OCI-LY7 (cell line): Measurements from ENCODE around the gene PI3. TPM values are rescaled to one million over a fixed set of nuclear protein-coding genes. Genes with fewer than 3 reads are reported as not detected.

Experiments used
- BruUV-seq: library from RNA; stranded (reverse); fragments of 400-500 nt; replicated peaks from 2 replicates; lab custom pipeline; 2021; lab: Mats Ljungman, UMichigan
- CTCF ChIA-PET: fragments of 300-600 bp; sonication (Branson Sonifier 250); formaldehyde crosslinking; loops from one replicate; lab custom pipeline; 2022; ENCODE audit warnings: antibody characterized with exemption; ENCODE audit not compliant: unreplicated experiment; lab: Charles Lee
- POLR2A ChIA-PET: fragments of 300-600 bp; sonication (Branson Sonifier 250); formaldehyde crosslinking; loops from one replicate; lab custom pipeline; 2022; ENCODE audit warnings: antibody characterized with exemption; lab: Charles Lee
- DNase-seq: peaks from one replicate; pipeline ENCODE4 v3.0.0-alpha.2; 2015; ENCODE audit warnings: low spot score
- H2AFZ ChIP-seq: fragments of 200-600 bp; sonication (generic), shearing (Covaris generic); 2 replicates; pipeline ENCODE4 v1.6.1; 2014; ENCODE audit warnings: mild to moderate bottlenecking, antibody characterized with exemption, low read length, moderate library complexity
- H3K27ac ChIP-seq: fragments of 200-600 bp; sonication (generic); 2 replicates; pipeline ENCODE4 v1.5.1; 2014; ENCODE audit warnings: mixed run types, low read depth, mild to moderate bottlenecking, moderate library complexity, low read length, inconsistent platforms; ENCODE audit not compliant: poor library complexity, severe bottlenecking
- H3K36me3 ChIP-seq: fragments of 200-600 bp; sonication (generic); 2 replicates; pipeline ENCODE4 v1.6.1; 2014; ENCODE audit warnings: mild to moderate bottlenecking, antibody characterized with exemption, low read length, moderate library complexity, mixed read lengths; ENCODE audit not compliant: insufficient read depth
- H3K4me1 ChIP-seq: fragments of 200-600 bp; sonication (generic); 2 replicates; pipeline ENCODE4 v1.5.1; 2014; ENCODE audit warnings: mild to moderate bottlenecking, low read length; ENCODE audit not compliant: insufficient read depth, poor library complexity, severe bottlenecking
- H3K4me2 ChIP-seq: fragments of 200-600 bp; sonication (generic); 2 replicates; pipeline ENCODE4 v1.6.1; 2014; ENCODE audit warnings: mild to moderate bottlenecking, low read length
- H3K4me3 ChIP-seq: fragments of 200-600 bp; sonication (generic); 2 replicates; pipeline ENCODE4 v1.5.1; 2014; ENCODE audit warnings: mild to moderate bottlenecking, low read depth, low read length; ENCODE audit not compliant: poor library complexity, severe bottlenecking
- H3K79me2 ChIP-seq: fragments of 200-600 bp; sonication (generic); 2 replicates; pipeline ENCODE4 v1.6.1; 2016; ENCODE audit warnings: low read depth, mild to moderate bottlenecking, low read length, moderate library complexity, mixed read lengths; ENCODE audit not compliant: insufficient read depth
- H3K9me2 ChIP-seq: fragments of 200-600 bp; sonication (generic); 2 replicates; pipeline ENCODE4 v1.6.1; 2016; ENCODE audit warnings: mild to moderate bottlenecking, low read length, mixed read lengths; ENCODE audit not compliant: insufficient read depth
- H3K9me3 ChIP-seq: fragments of 200-600 bp; sonication (generic); 2 replicates; pipeline ENCODE4 v1.6.1; 2014; ENCODE audit warnings: mild to moderate bottlenecking, mixed run types, low read length, mixed read lengths
- H4K20me1 ChIP-seq: fragments of 200-600 bp; sonication (generic); 2 replicates; pipeline ENCODE4 v1.6.1; 2014; ENCODE audit warnings: mild to moderate bottlenecking, antibody characterized with exemption, low read length, moderate library complexity, mixed read lengths; ENCODE audit not compliant: insufficient read depth
- CTCF ChIP-seq: fragments of 200-600 bp; sonication (generic); conservative IDR thresholded peaks from 2 replicates; pipeline ENCODE4 v1.5.1; 2014; ENCODE audit warnings: mild to moderate bottlenecking, antibody characterized with exemption, low read length, moderate library complexity, mixed read lengths
- EZH2phosphoT487 ChIP-seq: fragments of 200-600 bp; sonication (generic); IDR thresholded peaks from 2 replicates; pipeline ENCODE4 v1.6.1; 2018; ENCODE audit warnings: low read depth, borderline replicate concordance, mild to moderate bottlenecking, mixed run types, antibody characterized with exemption, low read length, moderate library complexity, mixed read lengths
- intact Hi-C: fragments of 100-400 bp; cut with micrococcal nuclease; formaldehyde crosslinking; loops from one replicate; pipeline ENCODE4 v1.10.0; 2022; ENCODE audit not compliant: unreplicated experiment
- total RNA-seq, 2 experiments: library from RNA; depleted of rRNA in 1 of 2; stranded (reverse); fragments of >200 nt in 1 of 2; shearing (Covaris generic) in 1 of 2; gene quantifications; 2 replicates each; pipeline ENCODE4 v1.2.3, GENCODE V29; 2014 to 2022

Gene PI3
- total RNA-seq, 2 experiments from 2014 or later, result not detected

GRCh38 chr20:45218124-45218523, 43.4 kb downstream of the PI3 start:
- intact Hi-C loops, result loop anchor here (10.0 kb wide), 1 partner anchor 703 kb away; no protein-coding TSS in a partner anchor
- H3K4me1 ChIP-seq, result no peaks in the 10 kb centered on the region
- H2AFZ ChIP-seq, result no peak overlapping the region
- H4K20me1 ChIP-seq, result no peaks in the 10 kb centered on the region
- TF ChIP-seq CTCF, result no peak
- no peak for TF ChIP-seq EZH2phosphoT487
- no peaks in the 10 kb centered on the region for H3K79me2 ChIP-seq
- ChIA-PET CTCF (no interaction called here), POLR2A (no interaction called here)
- H3K36me3 ChIP-seq, result no peaks in the 10 kb centered on the region
- no peak overlapping the region for H3K4me3 ChIP-seq
- no peak overlapping the region for H3K27ac ChIP-seq
- H3K9me2 ChIP-seq, result no peaks in the 10 kb centered on the region
- DNase-seq, result no peak
- no TSS peak for BruUV-seq
- no peaks in the 10 kb centered on the region for H3K9me3 ChIP-seq
- no peak overlapping the region for H3K4me2 ChIP-seq

- CTCF ChIA-PET, result no interaction called here
- H3K79me2 ChIP-seq, result no peaks in the 10 kb centered on the region
- H3K4me3 ChIP-seq, result no peak overlapping the region
- intact Hi-C loops, result loop anchor here (10.0 kb wide), 1 partner anchor 704 kb away; no protein-coding TSS in a partner anchor
- BruUV-seq, result no TSS peak
- H2AFZ ChIP-seq, result no peak overlapping the region
- POLR2A ChIA-PET, result no interaction called here
- H3K4me2 ChIP-seq, result no peak overlapping the region
- H3K4me1 ChIP-seq, result no peaks in the 10 kb centered on the region
- H3K9me3 ChIP-seq, result no peaks in the 10 kb centered on the region
- H3K36me3 ChIP-seq, result no peaks in the 10 kb centered on the region
- DNase-seq, result no peak
- H4K20me1 ChIP-seq, result no peaks in the 10 kb centered on the region
- no peaks in the 10 kb centered on the region for H3K9me2 ChIP-seq
- no peak for TF ChIP-seq EZH2phosphoT487
- no peak for TF ChIP-seq CTCF
- H3K27ac ChIP-seq, result no peak overlapping the region
Measured at GRCh38 chr20:45218636-45219035, 43.9 kb downstream of the PI3 start.

GRCh38 chr20:45221076-45221475, 46.4 kb downstream of the PI3 start, which contains the start of gene SEMG2:
Gene SEMG2 (plus strand): TSS chr20:45221373. CDS start chr20:45221390, 17 bp downstream.
- no TSS peak for BruUV-seq
- CTCF ChIA-PET, result no interaction called here
- intact Hi-C loops, result no loop called here

More at GRCh38 chr20:45221076-45221475, 46.4 kb downstream of the PI3 start, which contains the start of gene SEMG2:
- no peaks in the 10 kb centered on the region for H3K9me2 ChIP-seq
- TF ChIP-seq EZH2phosphoT487 (no peak), CTCF (no peak)
- H3K4me2 ChIP-seq, result no peak within 1 kb of the TSS
- H4K20me1 ChIP-seq, result no peaks in the 10 kb centered on the region
- no peak within 1 kb of the TSS for H2AFZ ChIP-seq
- H3K79me2 ChIP-seq, result no peaks in the 10 kb centered on the region
- H3K4me1 ChIP-seq, result no peaks in the 10 kb centered on the region
- H3K9me3 ChIP-seq, result no peaks in the 10 kb centered on the region
- no peaks in the 10 kb centered on the region for H3K36me3 ChIP-seq
- POLR2A ChIA-PET, result no interaction called here
- no peak within 1 kb of the TSS for H3K27ac ChIP-seq
- H3K4me3 ChIP-seq, result no peak within 1 kb of the TSS
- DNase-seq, result no peak
